HL-60/S4 treated with retinoic acid at 250 ng/mL for 4 days and 3 days (cell line): ENCODE measurements around the gene DYNC2I2.
"Not testable (repeated sequence)": the region's sequence is repeated elsewhere in the genome, so short reads cannot be mapped to it uniquely, and the experiment has no call there.

Experiments
- in situ Hi-C: fragments of 300-500 bp; cut with MboI; formaldehyde crosslinking; loops from 2 replicates; pipeline ENCODE4 v1.7.0; 2022; ENCODE audit warnings: low sequenced_read_pairs

The DYNC2I2 gene

DNA sequence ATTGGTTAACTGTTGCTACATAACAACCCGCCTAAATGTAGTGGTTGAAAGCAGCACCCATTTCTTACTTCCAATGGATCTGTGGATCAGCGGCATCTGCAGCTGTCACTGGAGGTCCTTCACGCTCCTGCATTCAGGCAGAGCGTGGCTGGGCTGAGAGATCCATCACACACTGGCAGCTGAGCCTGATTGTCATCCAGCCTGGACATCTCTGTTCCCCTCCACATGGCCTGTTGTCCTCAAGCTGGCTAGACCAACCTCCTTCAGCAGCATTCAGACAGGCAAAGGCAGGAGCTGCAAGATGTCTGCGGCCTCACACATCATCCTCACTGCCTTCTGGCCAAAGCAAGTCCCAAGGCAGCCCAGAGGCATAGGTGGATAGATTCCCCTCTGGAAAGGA is 36.9 kb downstream of the DYNC2I2 start:
- in situ Hi-C loops, result no loop called here

DNA sequence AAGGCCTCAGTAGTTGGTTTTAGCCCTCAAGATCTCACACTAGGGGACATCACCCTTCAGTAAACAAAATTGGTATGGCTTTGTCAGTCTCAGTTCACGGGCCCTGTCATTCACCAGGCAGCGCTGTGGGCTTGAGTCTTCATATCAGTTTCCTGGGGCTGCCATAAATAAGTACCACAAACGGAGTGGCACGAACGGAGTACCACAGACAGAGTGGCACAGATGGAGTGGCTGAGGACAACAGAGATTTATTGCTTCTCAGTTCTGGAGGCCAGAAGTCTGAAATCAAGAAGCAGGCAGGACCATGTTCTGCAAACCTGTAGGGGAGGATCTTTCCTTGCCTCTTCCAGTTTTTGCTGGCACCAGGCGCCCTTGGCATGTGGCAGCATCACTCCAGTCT is 37.5 kb downstream of the DYNC2I2 start:
- in situ Hi-C loops, result no loop called here

DNA sequence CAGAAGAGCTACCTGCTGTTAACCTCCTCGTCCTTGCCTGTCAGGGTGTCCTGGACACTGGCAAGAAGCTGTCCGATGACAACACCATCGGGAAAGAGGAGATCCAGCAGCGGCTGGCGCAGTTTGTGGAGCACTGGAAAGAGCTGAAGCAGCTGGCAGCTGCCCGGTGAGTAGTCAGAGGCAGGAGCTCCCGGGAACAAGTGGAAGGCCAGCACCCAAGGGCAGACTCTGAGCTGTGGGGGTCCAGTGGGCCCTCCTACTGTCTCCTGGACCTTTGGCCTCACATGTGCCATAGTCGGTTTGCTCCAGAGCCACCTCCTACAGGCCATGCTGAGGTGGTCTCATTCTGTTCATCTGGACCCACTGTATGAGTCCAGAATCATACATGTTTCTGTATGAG is 38.7 kb downstream of the DYNC2I2 start:
- in situ Hi-C loops, result no loop called here

DNA sequence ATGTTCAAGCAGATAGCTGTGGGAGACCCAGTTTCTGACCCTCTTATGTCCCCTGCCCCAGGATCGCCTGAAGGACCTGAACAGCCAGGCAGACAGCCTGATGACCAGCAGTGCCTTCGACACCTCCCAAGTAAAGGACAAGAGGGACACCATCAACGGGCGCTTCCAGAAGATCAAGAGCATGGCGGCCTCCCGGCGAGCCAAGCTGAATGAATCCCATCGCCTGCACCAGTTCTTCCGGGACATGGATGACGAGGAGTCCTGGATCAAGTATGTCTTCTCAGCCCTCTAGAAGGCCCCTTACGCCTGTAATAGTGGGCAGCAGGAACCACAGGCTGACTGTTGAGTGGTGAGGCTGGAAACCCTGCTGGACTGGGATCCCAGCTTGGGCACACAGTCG is 41.1 kb downstream of the DYNC2I2 start:
- in situ Hi-C loops, result no loop called here

DNA sequence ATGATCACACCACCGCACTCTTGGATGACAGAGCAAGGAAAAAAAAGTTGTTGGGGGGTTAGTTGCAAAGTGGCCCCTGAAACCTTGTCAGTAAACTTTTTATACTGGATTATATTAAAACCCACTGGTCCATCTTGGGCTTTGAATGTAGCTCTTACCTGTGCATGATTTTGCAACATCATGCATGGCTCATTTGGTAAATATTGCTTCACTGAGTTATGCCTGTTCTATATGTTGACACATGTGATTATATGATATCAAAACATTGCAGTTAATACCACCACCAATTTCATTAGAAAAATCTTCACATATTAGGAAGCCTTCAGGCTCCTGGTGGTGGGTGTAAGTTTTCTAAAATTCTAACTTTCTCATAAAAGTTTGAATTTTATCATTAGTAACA is 41.9 kb downstream of the DYNC2I2 start:
- in situ Hi-C loops, result no loop called here

DNA sequence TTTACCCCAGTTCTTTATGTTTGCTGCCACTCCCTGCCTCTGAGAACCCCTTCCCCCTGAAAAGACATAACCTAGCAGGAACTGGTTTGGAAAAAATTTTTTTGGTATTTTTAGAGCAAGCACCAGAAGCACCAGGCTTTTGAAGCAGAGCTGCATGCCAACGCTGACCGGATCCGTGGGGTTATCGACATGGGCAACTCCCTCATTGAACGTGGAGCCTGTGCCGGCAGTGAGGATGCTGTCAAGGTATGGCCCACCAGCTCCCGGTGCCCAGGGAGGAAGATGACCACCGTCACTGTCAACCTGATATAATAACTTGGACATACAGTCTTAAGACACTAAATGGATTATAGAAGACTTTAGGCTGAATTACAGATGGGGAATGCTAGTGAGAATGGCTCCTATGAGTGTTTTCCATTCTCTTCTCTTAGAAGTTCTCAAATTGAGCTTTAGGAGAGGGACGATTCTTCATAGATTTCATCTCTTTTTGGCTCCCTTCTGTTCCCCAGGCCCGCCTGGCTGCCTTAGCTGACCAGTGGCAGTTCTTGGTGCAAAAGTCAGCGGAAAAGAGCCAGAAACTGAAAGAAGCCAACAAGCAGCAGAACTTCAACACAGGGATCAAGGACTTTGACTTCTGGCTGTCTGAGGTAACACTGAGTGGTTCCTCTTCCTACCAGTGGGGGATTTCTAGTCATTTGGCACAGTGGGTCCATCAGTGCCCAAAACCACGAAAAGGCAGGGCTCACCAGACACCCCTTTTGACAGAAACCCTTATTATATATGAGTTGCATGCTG is 44.9 kb downstream of the DYNC2I2 start:
- in situ Hi-C loops, result no loop called here

DNA sequence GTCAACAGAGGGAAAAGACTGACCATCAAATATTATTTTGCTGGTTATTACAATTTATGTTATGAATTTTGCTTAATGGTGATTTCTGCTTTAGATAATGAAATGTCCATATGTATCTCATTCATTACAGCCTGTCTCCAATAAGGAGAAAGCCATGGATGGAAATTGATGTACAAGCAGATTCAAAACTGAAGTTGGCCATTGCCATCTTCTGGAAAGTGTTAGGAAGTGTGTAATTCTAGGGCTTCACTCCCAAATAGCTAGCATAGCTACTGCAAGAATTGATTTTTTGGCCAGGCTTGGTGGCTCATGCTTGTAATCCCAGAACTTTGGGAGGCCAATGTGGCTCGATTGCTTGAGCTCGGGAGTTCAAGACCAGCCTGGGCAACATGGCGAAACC is 45.8 kb downstream of the DYNC2I2 start:
- in situ Hi-C loops, result no loop called here

DNA sequence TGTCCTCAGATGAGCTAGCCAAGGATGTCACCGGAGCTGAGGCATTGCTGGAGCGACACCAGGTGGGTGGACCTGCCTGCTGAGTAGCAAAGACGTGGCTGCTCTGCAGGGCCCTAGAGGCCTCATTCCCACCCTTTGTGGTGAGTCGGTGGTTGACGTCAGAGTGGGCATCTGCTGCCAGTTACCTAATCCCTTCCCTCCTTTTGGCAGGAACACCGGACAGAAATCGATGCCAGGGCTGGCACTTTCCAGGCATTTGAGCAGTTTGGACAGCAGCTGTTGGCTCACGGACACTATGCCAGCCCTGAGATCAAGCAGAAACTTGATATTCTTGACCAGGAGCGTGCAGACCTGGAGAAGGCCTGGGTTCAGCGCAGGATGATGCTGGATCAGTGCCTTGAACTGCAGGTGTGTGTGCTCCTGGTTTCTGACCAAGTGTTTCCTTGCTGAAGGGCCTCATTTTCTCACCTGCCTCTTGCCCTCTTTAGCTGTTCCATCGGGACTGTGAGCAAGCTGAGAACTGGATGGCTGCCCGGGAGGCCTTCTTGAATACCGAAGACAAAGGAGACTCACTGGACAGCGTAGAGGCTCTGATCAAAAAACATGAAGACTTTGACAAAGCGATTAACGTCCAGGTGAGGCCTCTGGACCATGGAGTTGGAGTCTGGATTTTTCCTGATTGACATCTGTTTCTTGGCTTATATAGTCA is 48.9 kb downstream of the DYNC2I2 start:
- in situ Hi-C loops, result no loop called here

DNA sequence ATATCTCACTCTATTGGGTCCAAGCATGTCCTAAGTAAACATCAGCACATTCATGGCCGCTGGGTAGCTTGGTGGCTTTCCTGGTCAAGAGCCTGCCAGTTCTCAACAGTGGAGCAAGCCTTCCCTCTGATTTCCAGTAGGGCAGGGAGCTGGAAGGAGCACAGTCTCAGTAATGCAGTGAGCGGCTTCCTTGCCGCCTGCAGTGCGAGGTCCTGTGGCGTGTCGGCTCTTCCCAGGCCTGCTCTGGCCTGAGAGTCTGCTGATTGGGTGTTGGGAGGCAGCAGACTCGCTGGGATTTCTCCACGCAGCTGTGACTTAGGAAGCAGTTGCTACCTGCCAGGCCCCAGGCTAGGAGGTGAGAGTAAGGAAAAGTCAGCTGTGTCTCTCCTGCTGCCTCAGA is 53.0 kb downstream of the DYNC2I2 start:
- in situ Hi-C loops, result no loop called here

DNA sequence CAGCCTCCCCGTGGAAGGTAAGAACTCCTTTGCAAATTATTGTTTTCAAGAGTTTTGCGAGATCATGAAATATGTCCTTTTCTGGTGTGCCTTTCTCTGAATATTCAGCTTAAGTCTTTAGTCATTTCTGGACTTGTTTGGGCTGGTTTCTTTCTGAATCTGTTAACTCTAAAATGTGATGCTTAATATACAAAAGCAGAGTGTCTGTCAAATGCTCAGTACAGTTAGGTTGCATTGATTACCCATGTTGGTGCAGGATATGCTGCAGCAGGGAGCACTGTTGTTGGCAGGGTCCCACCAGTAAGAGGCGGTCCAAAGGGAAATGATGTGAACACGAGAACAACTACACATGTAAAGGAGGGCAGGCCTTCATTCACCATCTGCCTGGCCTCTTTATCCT is 56.5 kb downstream of the DYNC2I2 start:
- in situ Hi-C loops, result no loop called here

DNA sequence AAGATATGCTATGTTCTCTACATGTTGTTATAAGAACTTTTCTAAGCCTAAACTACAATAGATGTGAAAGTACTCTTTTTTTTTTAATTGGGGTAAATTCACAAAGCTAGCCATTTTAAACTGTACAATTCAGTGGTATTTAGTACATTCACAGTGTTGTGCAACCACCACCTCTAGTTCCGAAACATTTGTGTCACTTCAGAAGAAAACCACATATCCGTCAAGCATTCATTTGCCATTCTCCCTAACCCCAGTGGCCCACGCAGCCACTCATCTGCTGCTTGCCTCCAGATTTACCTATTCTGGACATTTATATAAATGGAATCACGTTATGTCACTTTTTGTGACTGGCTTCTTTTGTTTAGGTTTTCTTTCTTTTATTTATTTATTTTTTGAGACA is 61.2 kb downstream of the DYNC2I2 start:
- in situ Hi-C loops, result no loop called here

DNA sequence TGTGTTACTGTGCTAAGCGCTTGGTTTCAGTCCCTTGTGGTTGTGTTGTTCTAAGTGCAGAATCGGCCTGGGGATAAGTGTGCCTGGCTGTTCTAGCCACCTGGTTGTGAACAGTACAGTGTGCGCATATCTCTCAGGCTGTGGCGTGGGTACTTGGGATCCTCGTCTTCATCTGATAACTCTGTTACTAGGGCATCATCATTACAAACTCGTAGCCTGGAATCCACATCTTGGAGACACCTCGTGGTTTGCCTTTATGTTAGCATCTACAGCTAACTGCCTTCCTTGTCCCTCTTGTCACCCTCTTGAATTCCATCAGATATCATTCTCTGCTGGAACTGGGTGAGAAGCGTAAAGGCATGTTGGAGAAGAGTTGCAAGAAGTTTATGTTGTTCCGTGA is 62.8 kb downstream of the DYNC2I2 start:
- in situ Hi-C loops, result no loop called here

DNA sequence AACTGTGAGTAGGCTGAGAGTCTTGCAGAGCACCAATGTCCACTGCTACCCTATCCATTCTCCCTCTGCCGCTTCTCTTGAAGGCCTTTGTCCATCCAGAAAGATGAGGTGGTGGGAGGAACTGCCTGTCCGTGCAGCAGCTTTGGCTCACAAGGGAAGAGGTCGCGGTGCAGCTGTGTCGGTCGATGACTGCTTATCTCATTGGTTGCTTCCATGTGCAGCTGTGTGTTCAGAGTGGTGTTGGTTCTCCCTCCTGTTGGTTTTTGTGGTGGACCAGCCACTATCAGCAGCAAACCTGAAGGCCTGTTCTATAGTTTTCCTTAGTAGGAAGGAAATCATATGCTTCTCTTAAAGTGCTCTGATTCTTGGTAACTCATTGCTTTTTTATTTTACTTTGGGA is 63.6 kb downstream of the DYNC2I2 start:
- in situ Hi-C loops, result no loop called here

DNA sequence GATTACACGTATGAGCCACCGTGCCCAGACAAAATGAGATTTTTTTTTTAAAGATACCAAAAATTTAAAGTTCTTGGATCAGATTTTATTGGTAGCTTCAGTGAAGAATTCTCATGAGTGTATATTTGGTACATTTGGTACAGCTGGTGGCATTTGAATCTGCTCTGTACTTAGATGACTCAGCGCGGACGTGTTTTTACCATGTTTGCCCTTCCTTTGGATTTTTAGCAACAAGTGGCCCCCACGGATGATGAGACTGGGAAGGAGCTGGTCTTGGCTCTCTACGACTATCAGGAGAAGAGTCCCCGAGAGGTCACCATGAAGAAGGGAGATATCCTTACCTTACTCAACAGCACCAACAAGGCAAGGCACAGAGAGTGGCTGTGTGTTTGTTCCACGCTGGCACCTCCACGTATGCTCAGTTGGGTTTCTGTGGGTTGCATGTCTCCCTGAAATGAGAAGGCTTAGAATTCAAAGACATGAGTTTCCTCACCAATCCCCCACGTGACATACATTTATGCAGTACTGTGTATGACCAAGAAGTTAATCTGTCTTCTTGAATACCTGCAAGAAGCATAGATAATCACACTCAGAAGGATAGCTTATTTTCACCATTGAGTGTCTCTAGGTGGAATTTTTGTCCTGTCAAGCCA is 67.9 kb downstream of the DYNC2I2 start:
- in situ Hi-C loops, result no loop called here

DNA sequence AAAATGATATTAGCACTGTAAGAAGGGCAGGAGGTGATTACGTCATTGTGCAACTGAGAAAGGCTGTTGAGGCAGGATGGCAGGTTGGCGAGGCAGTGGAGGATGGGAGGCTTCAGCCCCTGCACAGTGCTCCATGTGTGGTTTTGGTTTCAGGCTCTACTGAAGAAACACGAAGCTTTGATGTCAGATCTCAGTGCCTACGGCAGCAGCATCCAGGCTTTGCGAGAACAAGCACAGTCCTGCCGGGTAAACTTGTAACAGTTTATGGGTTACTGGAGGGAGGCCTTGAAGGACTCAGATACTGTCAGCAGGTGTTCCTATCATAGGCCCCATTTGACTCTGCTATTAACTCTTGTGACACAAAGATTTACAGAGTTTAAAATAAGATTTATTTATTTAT is 69.2 kb downstream of the DYNC2I2 start:
- in situ Hi-C loops, result no loop called here

DNA sequence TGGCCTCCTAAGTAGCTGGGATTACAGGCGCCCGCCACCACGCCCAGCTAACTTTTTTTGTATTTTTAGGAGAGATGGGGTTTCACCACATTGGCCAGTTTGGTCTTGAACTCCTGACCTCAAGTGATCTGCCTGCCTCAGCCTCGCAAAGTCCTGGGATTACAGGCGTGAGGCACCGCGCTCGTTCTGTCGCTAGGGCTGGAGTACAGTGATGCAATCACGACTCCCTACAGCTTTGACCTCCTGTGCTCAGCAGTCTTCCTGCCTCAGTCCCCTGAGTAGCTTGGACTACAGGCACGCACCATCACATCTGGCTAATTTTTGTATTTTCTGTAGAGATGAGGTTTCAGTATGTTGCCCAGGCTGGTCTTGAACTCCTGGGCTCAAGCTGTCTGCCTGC is 69.7 kb downstream of the DYNC2I2 start:
- in situ Hi-C loops, result not testable (repeated sequence)

DNA sequence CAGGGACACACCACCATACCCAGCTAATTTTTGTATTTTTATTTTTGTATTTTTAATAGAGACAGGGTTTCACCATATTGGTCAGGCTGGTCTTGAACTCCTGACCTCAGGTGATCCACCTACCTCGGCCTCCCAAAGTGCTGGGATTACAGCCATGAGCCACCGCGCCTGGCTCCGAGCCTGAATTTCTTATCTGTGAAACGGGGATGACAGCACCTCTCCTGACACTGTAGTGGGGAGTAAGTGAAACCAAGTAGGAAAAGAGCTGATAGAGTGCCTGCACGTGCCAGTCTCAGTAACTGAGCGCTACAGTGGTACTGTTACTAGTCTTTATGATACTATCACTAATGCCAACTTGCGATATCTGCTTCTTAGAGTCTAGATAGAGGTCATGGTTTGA is 71.5 kb downstream of the DYNC2I2 start:
- in situ Hi-C loops, result not testable (repeated sequence)
